22Rv1 (cell line): Measurements from ENCODE around the gene B4GALT3.

Source experiments
- CTCF ChIP-seq: fragments of 450-650 bp; IDR thresholded peaks from 2 replicates; pipeline ENCODE4 v1.5.1; 2017; ENCODE audit warnings: mild to moderate bottlenecking
- ZFX ChIP-seq: fragments of 450-650 bp; IDR thresholded peaks from 2 replicates; pipeline ENCODE4 v1.6.1; 2017; ENCODE audit warnings: antibody characterized with exemption, borderline replicate concordance

- TF ChIP-seq CTCF = no peak
- TF ChIP-seq ZFX = no peak
Observed at GRCh38 chr1:161196111-161196510, 18.8 kb upstream of the B4GALT3 start.
